ENCODE results near the gene PSG7. TPM values are rescaled to one million over a fixed set of nuclear protein-coding genes. Genes with fewer than 3 reads are reported as not detected.
"Not testable (repeated sequence)": the region's sequence is repeated elsewhere in the genome, so short reads cannot be mapped to it uniquely, and the experiment has no call there.

Gene PSG7
- total RNA-seq, 4 donors from 2014 or later, result not detected

DNA sequence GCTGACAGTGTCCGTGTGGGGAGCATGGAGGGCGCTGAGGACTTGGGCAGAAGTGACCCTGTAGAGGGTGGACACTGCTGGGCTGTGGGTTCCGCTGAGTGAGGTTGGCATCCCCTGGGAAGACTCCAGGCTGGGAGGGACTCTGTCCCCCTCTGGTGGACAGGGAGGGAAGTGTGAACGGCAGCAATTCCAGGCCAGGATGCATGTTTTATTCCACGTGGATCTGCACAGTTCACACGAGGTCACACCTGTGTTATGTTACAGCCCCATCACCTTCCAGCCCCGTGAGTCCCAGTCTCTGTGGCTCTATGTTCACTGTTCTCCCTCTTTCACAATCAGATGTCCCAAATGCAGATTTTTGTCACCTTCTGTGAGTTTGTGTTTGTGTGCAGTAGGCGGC, 55.7 kb downstream of the PSG7 start:
- H3K27me3 ChIP-seq; H3K9me3 ChIP-seq; H3K4me1 ChIP-seq; H3K27ac ChIP-seq; intact Hi-C loops (cut with DNase I); DNase-seq; H3K4me3 ChIP-seq; H3K36me3 ChIP-seq: not testable (repeated sequence)
- WGBS, 2 donors, result 53 to 71% methylated on average over 6 to 8 of the region's 8 CpGs
- TF ChIP-seq CTCF (IDR thresholded peaks at IDR 0.05), result peak in 2 of 6 experiments; percentile 16 to 56

GRCh38 chr19:42880621-42881020, 56.4 kb downstream of the PSG7 start:
- H3K36me3 ChIP-seq; H3K4me1 ChIP-seq; H3K27ac ChIP-seq; DNase-seq; H3K27me3 ChIP-seq; H3K9me3 ChIP-seq; intact Hi-C loops (cut with DNase I); H3K4me3 ChIP-seq: not testable (repeated sequence)
- 96% methylated on average over 4 of the region's 9 CpGs; no CpG with 5 or more reads in 1 of the 2 donors for WGBS, 2 donors

DNA sequence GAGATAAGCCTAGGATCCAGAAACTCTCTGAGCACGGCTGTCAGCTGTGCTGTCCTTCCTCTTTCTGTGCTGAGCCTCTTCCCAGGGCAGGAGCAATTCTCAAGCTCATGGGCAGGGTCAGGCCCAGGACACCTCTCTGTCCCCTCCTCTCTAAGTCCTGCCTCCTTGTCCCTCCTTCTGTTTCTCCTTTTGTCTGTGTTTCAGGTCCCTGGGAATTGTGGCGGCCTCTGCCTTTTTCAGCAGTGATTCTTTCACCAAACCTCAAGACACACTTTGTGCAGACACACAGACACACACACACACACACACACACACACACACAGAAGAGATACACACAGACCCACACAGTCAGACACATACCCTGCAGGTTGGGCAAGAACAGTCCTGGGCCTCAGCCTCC, 57.4 kb downstream of the PSG7 start, which contains the start of gene PSG1:
Gene PSG1, minus strand, starts transcription at position 101 of the 400 bp plus-strand sequence. CDS start 132 bp downstream, outside the sequence.
- Histone ChIP-seq H3K36me3 (no peaks in the 10 kb centered on the region), H3K4me3 (no peak within 1 kb of the TSS), H3K4me1 (no peaks in the 10 kb centered on the region), H3K27ac (no peak within 1 kb of the TSS), H3K9me3 (no peaks in the 10 kb centered on the region), H3K27me3 (no peaks in the 10 kb centered on the region)
- no peak for TF ChIP-seq CTCF (IDR thresholded peaks at IDR 0.05)
- no peak for TF ChIP-seq POLR2A (IDR thresholded peaks at IDR 0.05)
- intact Hi-C loops (cut with DNase I), result no loop called here
- DNase-seq, result no peak
- WGBS, 2 donors, result 21 to 67% methylated on average over 2 of the region's 2 CpGs

DNA sequence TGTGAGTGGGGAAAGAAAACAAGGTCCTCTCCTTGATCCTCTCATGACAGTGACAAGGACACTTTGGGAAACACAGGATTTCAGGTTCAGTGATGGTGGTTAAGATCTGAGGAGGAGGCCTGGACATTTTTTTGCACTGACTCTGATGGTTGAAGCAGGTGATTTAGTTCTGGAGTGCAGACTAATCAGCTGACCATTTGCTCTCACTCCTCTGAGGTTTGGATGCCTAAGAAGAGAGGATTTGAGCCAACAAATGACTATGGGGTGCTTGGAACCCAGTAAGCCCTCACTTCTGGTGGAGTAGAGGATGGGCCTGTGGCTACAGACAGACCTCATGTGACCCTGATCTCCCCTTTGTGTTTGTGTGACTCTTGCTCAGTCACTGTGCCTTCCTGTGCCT, 60.4 kb downstream of the PSG7 start:
- intact Hi-C loops (cut with DNase I); DNase-seq: not testable (repeated sequence)

DNA sequence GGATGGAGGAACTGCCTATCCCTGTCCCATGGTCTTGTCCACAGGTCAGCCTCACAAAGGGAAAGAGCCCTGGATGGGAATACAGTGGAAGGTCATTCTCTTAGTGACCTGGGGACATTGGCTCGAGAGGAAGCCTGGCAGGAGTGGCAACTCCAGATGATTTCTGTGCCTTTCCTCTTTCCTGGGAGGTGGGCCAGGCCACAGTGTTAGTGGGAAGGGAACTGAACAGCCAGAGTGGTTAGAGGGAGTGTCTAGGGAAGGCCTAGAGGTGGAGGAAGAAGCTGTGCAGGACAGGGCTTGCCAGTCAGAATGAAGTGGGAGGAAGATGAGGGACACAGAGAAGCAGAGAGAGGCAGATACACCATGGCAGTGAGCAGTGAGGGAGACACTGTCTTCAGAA, 61.1 kb downstream of the PSG7 start:
- H3K4me1 ChIP-seq; H3K36me3 ChIP-seq; H3K27me3 ChIP-seq; H3K4me3 ChIP-seq; H3K27ac ChIP-seq; H3K9me3 ChIP-seq; DNase-seq; intact Hi-C loops (cut with DNase I): not testable (repeated sequence)
- 8 to 22% methylated on average over 1 of the region's 1 CpG for WGBS, 2 donors

More for the DNA sequence above, 60.4 kb downstream of the PSG7 start:
- not testable (repeated sequence) for H3K4me3 ChIP-seq, H3K4me1 ChIP-seq, H3K9me3 ChIP-seq, H3K27ac ChIP-seq, H3K27me3 ChIP-seq, H3K36me3 ChIP-seq

GRCh38 chr19:42874901-42875813, 61.9 kb downstream of the PSG7 start:
- H3K4me1 ChIP-seq; H3K9me3 ChIP-seq; H3K36me3 ChIP-seq; H3K4me3 ChIP-seq; DNase-seq; H3K27ac ChIP-seq; H3K27me3 ChIP-seq; intact Hi-C loops (cut with DNase I): not testable (repeated sequence)
- 46 to 51% methylated on average over 4 of the region's 4 CpGs for WGBS, 2 donors

- H3K27me3 ChIP-seq; H3K4me3 ChIP-seq; H3K4me1 ChIP-seq; H3K9me3 ChIP-seq; DNase-seq; intact Hi-C loops (cut with DNase I); H3K27ac ChIP-seq; H3K36me3 ChIP-seq: not testable (repeated sequence)
- WGBS, 2 donors, result 89 to 91% methylated on average over 3 of the region's 3 CpGs
Measured at GRCh38 chr19:42874136-42874535, 62.9 kb downstream of the PSG7 start.

Other genes with a start within 250 kb of the PSG7 start
- not detected for gene PSG3, start 196.7 kb downstream of the PSG7 start, total RNA-seq
- not detected for gene PSG8, start 171.5 kb downstream of the PSG7 start, total RNA-seq
- not detected for gene PSG1, start 57.5 kb downstream of the PSG7 start, total RNA-seq
- not detected for gene PSG6, start 19.3 kb downstream of the PSG7 start, total RNA-seq
- not detected for gene PSG11, start 89.3 kb upstream of the PSG7 start, total RNA-seq
- not detected for gene PSG2, start 145.5 kb upstream of the PSG7 start, total RNA-seq
- gene PSG5, start 249.3 kb upstream of the PSG7 start, total RNA-seq, result not detected